OCI-M2 (cell line): ENCODE data around the gene ASAP3.
"Not testable (repeated sequence)": the region's sequence is repeated elsewhere in the genome, so short reads cannot be mapped to it uniquely, and the experiment has no call there.

Source experiments
- DNase-seq: peaks from one replicate; lab custom pipeline; 2025; ENCODE audit not compliant: unreplicated experiment; lab: John Stamatoyannopoulos, UW

ASAP3 gene

GRCh38 chr1:23399229-23399628 lies 84.8 kb downstream of the ASAP3 start:
- DNase-seq = no peak

- DNase-seq = no peak
Measured at GRCh38 chr1:23397908-23398307, 86.1 kb downstream of the ASAP3 start.

GRCh38 chr1:23396380-23396779 lies 87.6 kb downstream of the ASAP3 start:
- DNase-seq = no peak

- no peak for DNase-seq
Measured at GRCh38 chr1:23395849-23396248, 88.1 kb downstream of the ASAP3 start.

GRCh38 chr1:23395154-23395724 lies 88.7 kb downstream of the ASAP3 start:
- DNase-seq = no peak

GRCh38 chr1:23394684-23395083 lies 89.3 kb downstream of the ASAP3 start:
- DNase-seq = no peak

- DNase-seq = no peak
Measured at GRCh38 chr1:23394181-23394580, 89.8 kb downstream of the ASAP3 start.

- no peak for DNase-seq
Measured at GRCh38 chr1:23393706-23394105, 90.3 kb downstream of the ASAP3 start.

- DNase-seq = no peak
Measured at GRCh38 chr1:23392125-23392855, 91.7 kb downstream of the ASAP3 start.

- no peak for DNase-seq
Measured at GRCh38 chr1:23389837-23390321, 94.1 kb downstream of the ASAP3 start.

GRCh38 chr1:23387494-23387893 lies 96.5 kb downstream of the ASAP3 start:
- DNase-seq = no peak

GRCh38 chr1:23385119-23385621 lies 98.8 kb downstream of the ASAP3 start:
- no peak for DNase-seq

- no peak for DNase-seq
Measured at GRCh38 chr1:23384312-23385058, 99.5 kb downstream of the ASAP3 start.

- DNase-seq = no peak
Measured at GRCh38 chr1:23383577-23384311, 100.2 kb downstream of the ASAP3 start.

GRCh38 chr1:23381233-23381885 lies 102.6 kb downstream of the ASAP3 start:
- no peak for DNase-seq

- DNase-seq = no peak
Measured at GRCh38 chr1:23380719-23381118, 103.3 kb downstream of the ASAP3 start.

- DNase-seq = not testable (repeated sequence)
Measured at GRCh38 chr1:23380236-23380635, 103.7 kb downstream of the ASAP3 start.
